ENCODE results near the gene PRR20C.

DNA sequence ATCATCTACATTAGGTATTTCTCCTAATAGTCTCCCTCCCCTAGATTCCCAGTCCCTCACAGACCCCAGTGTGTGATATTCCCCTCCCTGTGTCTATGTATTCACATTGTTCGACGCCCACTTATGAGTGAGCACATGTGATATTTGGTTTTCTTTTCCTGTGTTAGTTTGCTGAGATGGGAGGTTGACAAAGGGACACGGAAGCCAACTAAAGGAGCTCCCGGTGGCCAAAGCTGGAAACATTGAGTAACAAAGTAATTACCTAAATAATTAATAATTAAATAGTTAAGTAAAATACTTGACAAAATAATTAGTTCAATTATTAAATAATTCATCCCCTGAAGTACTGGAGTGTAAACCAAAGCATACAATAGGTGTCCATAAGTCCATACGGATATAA lies 14.9 kb upstream of the PRR20C start:
- TF ChIP-seq, protein P1, sequence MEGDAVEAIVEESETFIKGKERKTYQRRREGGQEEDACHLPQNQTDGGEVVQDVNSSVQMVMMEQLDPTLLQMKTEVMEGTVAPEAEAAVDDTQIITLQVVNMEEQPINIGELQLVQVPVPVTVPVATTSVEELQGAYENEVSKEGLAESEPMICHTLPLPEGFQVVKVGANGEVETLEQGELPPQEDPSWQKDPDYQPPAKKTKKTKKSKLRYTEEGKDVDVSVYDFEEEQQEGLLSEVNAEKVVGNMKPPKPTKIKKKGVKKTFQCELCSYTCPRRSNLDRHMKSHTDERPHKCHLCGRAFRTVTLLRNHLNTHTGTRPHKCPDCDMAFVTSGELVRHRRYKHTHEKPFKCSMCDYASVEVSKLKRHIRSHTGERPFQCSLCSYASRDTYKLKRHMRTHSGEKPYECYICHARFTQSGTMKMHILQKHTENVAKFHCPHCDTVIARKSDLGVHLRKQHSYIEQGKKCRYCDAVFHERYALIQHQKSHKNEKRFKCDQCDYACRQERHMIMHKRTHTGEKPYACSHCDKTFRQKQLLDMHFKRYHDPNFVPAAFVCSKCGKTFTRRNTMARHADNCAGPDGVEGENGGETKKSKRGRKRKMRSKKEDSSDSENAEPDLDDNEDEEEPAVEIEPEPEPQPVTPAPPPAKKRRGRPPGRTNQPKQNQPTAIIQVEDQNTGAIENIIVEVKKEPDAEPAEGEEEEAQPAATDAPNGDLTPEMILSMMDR (optimal IDR thresholded peaks at IDR 0.05 in 1 of 3, IDR thresholded peaks at IDR 0.05 in 1 of 3, conservative IDR thresholded peaks at IDR 0.05 in 1 of 3; ENCODE audit: extremely low read depth in 1 of 3, insufficient read depth in 2 of 3, low read length in 3 of 3): no peak
- TF ChIP-seq EZH2 (IDR thresholded peaks at IDR 0.05; ENCODE audit: low read length): no peak
